HG03175 (cell line): Measurements from ENCODE around the gene OR2H2.

Source experiments
- ATAC-seq: cut with Tn5 transposase; IDR thresholded peaks from one replicate; pipeline ENCODE4 v1.9.1; 2021; ENCODE audit warnings: mild to moderate bottlenecking, moderate library complexity; ENCODE audit not compliant: unreplicated experiment

Gene OR2H2

DNA sequence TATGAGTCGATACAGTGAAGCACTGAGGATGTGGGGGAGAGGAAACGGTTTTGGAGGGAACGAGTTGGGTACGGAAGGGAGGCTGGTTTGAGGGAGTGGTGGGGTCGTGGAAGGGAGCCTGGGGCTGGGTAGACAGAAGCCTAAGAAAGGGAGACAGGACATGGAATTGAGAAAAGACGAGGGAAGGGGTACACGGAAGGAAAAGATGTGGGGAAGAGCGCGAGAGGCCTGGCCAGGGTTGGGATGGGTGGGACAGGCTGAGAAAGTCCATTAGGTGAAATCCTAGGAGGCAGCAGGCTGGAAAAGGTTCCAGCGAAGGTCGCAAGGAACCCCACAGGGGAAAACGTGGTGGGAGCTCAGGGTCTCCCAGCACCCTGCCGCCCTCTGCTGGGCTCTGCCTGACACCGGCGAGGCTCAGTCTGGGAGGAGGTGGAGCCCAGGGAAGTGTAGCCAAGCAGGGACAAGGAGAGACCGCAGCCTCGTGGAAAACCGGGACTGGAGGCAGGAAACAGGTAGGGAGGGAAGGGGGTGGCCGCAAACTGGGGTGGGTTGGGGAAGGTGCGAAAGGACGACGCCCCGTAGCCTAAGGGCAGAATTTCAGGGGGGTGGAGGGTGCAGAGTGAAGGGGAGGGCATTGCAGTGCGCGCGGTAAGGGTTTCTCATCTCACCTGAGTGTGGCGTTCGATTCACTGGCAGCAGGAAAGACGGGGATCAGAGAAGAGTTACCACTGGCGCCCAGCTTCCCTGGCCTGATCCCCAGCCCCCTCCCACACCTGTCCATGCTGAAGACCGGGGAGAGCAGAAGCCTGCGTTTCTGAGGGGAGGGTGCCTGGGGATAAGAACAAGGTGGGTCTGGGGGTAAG lies 43.7 kb downstream of the OR2H2 start:
- ATAC-seq = no peak

DNA sequence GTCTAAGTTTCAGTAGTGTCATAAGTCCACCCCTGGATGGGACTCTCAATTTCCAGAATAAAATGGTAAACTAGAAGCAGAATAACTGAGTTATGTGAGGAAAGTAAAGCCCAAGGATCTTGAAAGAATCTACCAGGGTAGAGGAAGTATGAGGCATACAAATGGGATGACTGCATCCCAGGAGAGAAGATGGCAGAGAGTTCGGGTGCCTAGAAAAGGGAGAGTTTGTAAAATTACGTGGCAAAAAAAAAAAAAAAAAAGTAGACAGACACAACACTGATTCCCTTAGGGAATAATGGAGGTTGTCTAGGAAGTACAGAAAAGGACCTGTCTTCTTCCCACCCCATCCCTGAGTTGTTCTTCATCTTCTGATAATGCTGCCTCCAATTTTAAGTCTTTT lies 44.6 kb downstream of the OR2H2 start:
- ATAC-seq = no peak

DNA sequence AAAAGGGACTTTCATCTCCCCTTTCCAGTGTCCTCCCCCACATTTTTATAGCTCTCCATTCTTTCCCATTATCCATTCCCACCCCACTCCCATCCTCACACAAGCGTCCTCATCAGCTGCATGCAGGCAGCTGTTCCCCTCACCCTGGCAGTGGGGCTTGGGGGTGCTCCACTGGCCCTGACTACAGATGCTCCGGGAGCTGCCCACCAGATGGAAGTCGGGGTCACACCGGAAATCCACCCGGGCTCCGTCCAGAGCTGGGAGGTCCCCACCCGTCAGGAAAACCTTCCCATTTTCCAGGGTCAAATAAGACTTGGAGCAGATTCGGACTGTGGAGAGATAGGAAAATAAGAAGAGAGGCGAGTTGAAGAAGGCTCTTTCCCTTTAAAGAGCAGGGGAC lies 45.4 kb downstream of the OR2H2 start:
- no peak for ATAC-seq

- ATAC-seq = no peak
Observed at GRCh38 chr6:29631209-29631810, 46.4 kb downstream of the OR2H2 start.

DNA sequence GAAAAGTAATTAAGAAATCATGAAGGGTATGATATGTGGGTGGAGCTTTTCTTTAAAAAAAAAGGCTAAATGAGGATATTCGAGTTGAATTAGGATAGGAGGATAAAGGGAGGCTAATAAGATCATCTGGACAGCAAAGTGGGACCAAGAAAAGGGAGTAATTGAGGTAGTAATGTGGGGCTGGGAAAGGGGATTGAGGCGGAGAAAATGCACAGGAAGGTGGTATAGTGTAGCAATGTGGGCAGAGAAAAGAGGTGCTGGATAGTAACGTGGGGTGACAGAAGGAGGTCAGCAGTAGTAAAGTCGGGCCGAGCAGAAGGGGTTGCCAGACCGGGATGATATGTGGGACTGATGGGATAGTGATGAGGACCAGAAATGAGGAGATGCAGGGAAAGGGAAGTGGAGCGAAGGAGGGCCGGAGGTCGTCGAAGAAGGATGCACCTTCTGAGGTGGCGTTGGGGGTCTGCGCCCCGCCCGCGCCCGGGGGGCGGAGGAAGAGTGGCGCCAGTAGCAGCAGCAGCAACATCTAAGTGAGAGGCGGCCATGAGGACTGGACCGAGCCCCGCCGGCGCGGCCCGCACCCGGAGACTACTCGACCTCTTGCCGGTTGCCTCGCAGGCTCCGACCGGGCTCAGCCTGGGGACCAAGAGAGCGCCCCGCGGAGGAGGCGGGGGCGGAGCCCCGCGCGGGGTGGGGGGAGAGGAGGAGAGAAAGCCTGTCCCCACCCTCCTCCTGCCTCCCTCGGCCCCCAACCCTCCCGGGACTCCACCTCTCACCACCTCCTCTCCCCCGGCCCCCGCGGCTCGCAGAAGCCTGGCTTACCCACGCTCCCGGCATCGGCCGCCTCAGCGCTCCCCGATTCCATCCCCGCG lies 47.2 kb downstream of the OR2H2 start:
- ATAC-seq = peak; percentile 22

GRCh38 chr6:29632789-29633533 lies 48.0 kb downstream of the OR2H2 start, which contains the start of gene GABBR1:
GABBR1 (minus strand) TSS chr6:29633183; CDS start chr6:29632385, 798 bp downstream.
- ATAC-seq = peak; percentile 42

DNA sequence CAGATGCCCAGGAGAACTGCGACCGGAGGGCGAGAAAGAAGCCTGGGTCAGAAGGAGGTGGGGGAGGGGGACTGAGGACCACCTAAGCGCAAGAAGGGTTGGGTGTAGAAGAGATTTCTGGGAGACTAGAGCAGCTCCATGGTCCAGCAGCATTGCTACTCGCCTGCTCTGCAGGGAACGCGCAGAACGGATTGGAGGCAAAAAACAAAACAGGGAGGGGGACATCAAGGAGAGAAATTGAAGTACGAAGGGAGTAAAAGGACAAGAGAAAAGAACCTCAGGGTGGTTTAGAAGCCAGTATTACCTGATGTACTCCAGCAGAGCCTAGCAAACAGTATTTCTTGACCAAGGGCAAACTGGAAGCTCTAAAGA lies 48.6 kb downstream of the OR2H2 start:
- no peak for ATAC-seq

DNA sequence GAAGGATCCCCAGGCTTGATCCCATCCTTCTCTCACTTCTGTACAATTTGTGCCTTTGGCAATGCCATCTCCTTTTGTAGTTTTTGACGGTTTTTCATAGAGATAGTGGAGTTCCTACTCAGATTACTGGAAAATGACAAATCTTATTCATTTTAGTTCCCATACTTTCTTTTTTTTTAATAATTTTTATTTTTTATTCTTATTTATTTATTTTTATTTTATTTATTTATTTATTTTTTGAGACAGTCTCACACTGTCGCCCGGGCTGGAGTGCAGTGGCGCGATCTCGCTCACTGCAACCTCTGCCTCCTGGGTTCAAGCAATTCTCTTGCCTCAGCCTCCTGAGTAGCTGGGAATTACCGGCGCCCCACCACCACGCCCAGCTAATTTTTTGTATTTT lies 52.3 kb downstream of the OR2H2 start:
- no peak for ATAC-seq
